GM18517 (cell line): ENCODE data around the gene ZNF783.
"Not testable (repeated sequence)": the region's sequence is repeated elsewhere in the genome, so short reads cannot be mapped to it uniquely, and the experiment has no call there.

Source experiments
- ATAC-seq: cut with Tn5 transposase; IDR thresholded peaks from one replicate; pipeline ENCODE4 v1.9.1; 2021; ENCODE audit warnings: mild to moderate bottlenecking, moderate library complexity; ENCODE audit not compliant: unreplicated experiment

The ZNF783 gene

GRCh38 chr7:149261829-149262617 lies at the start of gene ZNF783:
Gene ZNF783 (plus strand): TSS chr7:149262196. CDS start chr7:149262334, 138 bp downstream.
- peak; percentile 88 for ATAC-seq

GRCh38 chr7:149214020-149214720 lies 47.8 kb upstream of the ZNF783 start:
- ATAC-seq, result no peak

- ATAC-seq, result no peak
Measured at GRCh38 chr7:149216402-149216801, 45.6 kb upstream of the ZNF783 start.

GRCh38 chr7:149217570-149217969 lies 44.4 kb upstream of the ZNF783 start:
- no peak for ATAC-seq

GRCh38 chr7:149218469-149219420 lies 43.3 kb upstream of the ZNF783 start:
- ATAC-seq, result no peak

- no peak for ATAC-seq
Measured at GRCh38 chr7:149220534-149220933, 41.5 kb upstream of the ZNF783 start.

- no peak for ATAC-seq
Measured at GRCh38 chr7:149223176-149223575, 38.8 kb upstream of the ZNF783 start.

- no peak for ATAC-seq
Measured at GRCh38 chr7:149223761-149224160, 38.2 kb upstream of the ZNF783 start.

- ATAC-seq, result no peak
Measured at GRCh38 chr7:149224352-149224751, 37.6 kb upstream of the ZNF783 start.

GRCh38 chr7:149225106-149225505 lies 36.9 kb upstream of the ZNF783 start:
- no peak for ATAC-seq

GRCh38 chr7:149225656-149226055 lies 36.3 kb upstream of the ZNF783 start:
- ATAC-seq, result no peak

GRCh38 chr7:149226366-149226765 lies 35.6 kb upstream of the ZNF783 start:
- ATAC-seq, result not testable (repeated sequence)

- ATAC-seq, result no peak
Measured at GRCh38 chr7:149226840-149227494, 35.0 kb upstream of the ZNF783 start.

- ATAC-seq, result no peak
Measured at GRCh38 chr7:149228831-149229471, 33.0 kb upstream of the ZNF783 start.

- no peak for ATAC-seq
Measured at GRCh38 chr7:149229526-149229925, 32.5 kb upstream of the ZNF783 start.

- no peak for ATAC-seq
Measured at GRCh38 chr7:149232362-149232761, 29.6 kb upstream of the ZNF783 start.

- not testable (repeated sequence) for ATAC-seq
Measured at GRCh38 chr7:149233655-149234204, 28.3 kb upstream of the ZNF783 start.

- ATAC-seq, result no peak
Measured at GRCh38 chr7:149237502-149237901, 24.5 kb upstream of the ZNF783 start.

- no peak for ATAC-seq
Measured at GRCh38 chr7:149238051-149238450, 23.9 kb upstream of the ZNF783 start.
